K562 (cell line): Measurements from ENCODE around the gene DSCAM.

Experiments used
- NR0B1 ChIP-seq: fragments of 450-650 bp; IDR thresholded peaks from one replicate; pipeline ENCODE4 v1.6.1; 2018; ENCODE audit warnings: mild to moderate bottlenecking, moderate library complexity; ENCODE audit not compliant: partially characterized antibody
- NRF1 ChIP-seq, 2 experiments: fragments of 450-650 bp; IDR thresholded peaks in 1 of 2; conservative IDR thresholded peaks in 1 of 2; 2 replicates each; pipeline ENCODE4 v1.6.1; 2014; ENCODE audit warnings: mild to moderate bottlenecking in 2 of 2
- PHF8 ChIP-seq: fragments of 200-600 bp; sonication (generic); IDR thresholded peaks from 2 replicates; pipeline ENCODE4 v1.6.1; 2012; ENCODE audit warnings: mixed run types, mild to moderate bottlenecking, inconsistent platforms, low read length, moderate library complexity, borderline replicate concordance
- SMC3 ChIP-seq: conservative IDR thresholded peaks from 2 replicates; pipeline ENCODE4 v1.6.1; 2011; ENCODE audit warnings: low read depth, low read length, improper control_type of control experiment; ENCODE audit not compliant: insufficient read depth
- SP1 ChIP-seq: sonication (generic); formaldehyde crosslinking; IDR thresholded peaks from 2 replicates; pipeline ENCODE4 v1.8.1; 2022; ENCODE audit warnings: mild to moderate bottlenecking, missing genetic modification reagents
- ZNF274 ChIP-seq: IDR thresholded peaks from 2 replicates; pipeline ENCODE4 v1.6.1; 2011; ENCODE audit warnings: low read depth, mild to moderate bottlenecking, low read length, moderate library complexity, borderline replicate concordance
- ZNF583 ChIP-seq: fragments of 250-450 bp; sonication (Bioruptor Pico); IDR thresholded peaks from 2 replicates; pipeline ENCODE4 v1.4.0; 2020

GRCh38 chr21:40766381-40766780, 80.6 kb downstream of the DSCAM start:
- no peak for TF ChIP-seq ZNF583 (CRISPR knock-in tag)
- TF ChIP-seq NR0B1 = no peak
- TF ChIP-seq PHF8 = no peak
- no peak for TF ChIP-seq ZNF274
- no peak for TF ChIP-seq SMC3
- TF ChIP-seq NRF1 (conservative IDR thresholded peaks at IDR 0.05 in 1 of 2, IDR thresholded peaks at IDR 0.05 in 1 of 2) = no peak
- no peak for TF ChIP-seq SP1 (CRISPR knock-in tag)
